Measurements from ENCODE around the gene RGMA. TPM values are rescaled to one million over a fixed set of nuclear protein-coding genes. Genes with fewer than 3 reads are reported as not detected.

Gene RGMA
- total and polyA plus RNA-seq, 2 donors (not counting 3 experiments of a cell fraction or from before 2014, with no cell fraction given) = 0.06 to 0.13 TPM

- TF ChIP-seq EZH2 (IDR thresholded peaks at IDR 0.05; ENCODE audit: borderline replicate concordance, low read depth, low read length, severe bottlenecking) (no peak), FOS (IDR thresholded peaks at IDR 0.05; ENCODE audit: borderline replicate concordance, insufficient read depth, low read length) (no peak), MYC (IDR thresholded peaks at IDR 0.05; ENCODE audit: low read depth, low read length) (no peak), CTCF (IDR thresholded peaks at IDR 0.05; ENCODE audit: extremely low read depth in 1 of 2, insufficient read depth in 1 of 2, low read depth in 1 of 2, low read length in 2 of 2) (no peak)
- Histone ChIP-seq H3K27me3 (ENCODE audit: control insufficient read depth in 2 of 2, insufficient read depth in 2 of 2, low read length in 2 of 2) (peaks cover 2 to 8% of the 10 kb centered on the region in 2 experiments), H3K9me3 (replicated peaks; ENCODE audit: control insufficient read depth, insufficient read depth, low read length) (no peaks in the 10 kb centered on the region), H3K4me1 (ENCODE audit: control insufficient read depth, extremely low read depth, insufficient read depth, low read length) (no peaks in the 10 kb centered on the region), H3K36me3 (ENCODE audit: control insufficient read depth in 2 of 2, extremely low read depth in 1 of 2, insufficient read depth in 2 of 2, low read length in 2 of 2) (no peaks in the 10 kb centered on the region), H3K27ac (ENCODE audit: insufficient read depth, low read depth, low read length) (no peak overlapping the region), H4K20me1 (replicated peaks; ENCODE audit: control insufficient read depth, extremely low read depth, insufficient read depth, low read length) (no peaks in the 10 kb centered on the region), H3K9me1 (replicated peaks; ENCODE audit: control insufficient read depth, extremely low read depth, insufficient read depth, low read length) (no peaks in the 10 kb centered on the region), H3K79me2 (ENCODE audit: control insufficient read depth, insufficient read depth, low read length) (no peaks in the 10 kb centered on the region), H2AFZ (ENCODE audit: low read depth, low read length) (no peak overlapping the region), H3K4me2 (ENCODE audit: insufficient read depth, low read length) (no peak overlapping the region), H3K4me3 (replicated peaks in 1 of 3; ENCODE audit: insufficient read depth in 1 of 3, low read depth in 1 of 3, low read length in 3 of 3) (no peak overlapping the region), H3K9ac (replicated peaks; ENCODE audit: extremely low read depth, insufficient read depth, low read length) (no peak overlapping the region)
- dilution Hi-C loops (cut with MboI; ENCODE audit: extremely low pct_ligation_motif_present, low sequenced_read_pairs) = no loop called here
- no peak for FAIRE-seq
- DNase-seq (ENCODE audit: low read depth, low spot score) = no peak
- POLR2A ChIA-PET = no interaction called here
- intact Hi-C loops (cut with micrococcal nuclease) = no loop called here
- BruUV-seq (replicated peaks) = no TSS peak
- CTCF ChIA-PET = interaction anchor here (1.5 kb wide), 1 partner anchor 21 kb away, joined by 3 read pairs; no protein-coding TSS in a partner anchor
These were observed 22.8 kb downstream of the RGMA start for GRCh38 chr15:93066224-93066681.

GRCh38 chr15:93065641-93066045 is 23.4 kb downstream of the RGMA start:
- dilution Hi-C loops (cut with MboI; ENCODE audit: extremely low pct_ligation_motif_present, low sequenced_read_pairs) (no loop called here), intact Hi-C loops (cut with micrococcal nuclease) (no loop called here)
- no peak for FAIRE-seq
- no peak for DNase-seq (ENCODE audit: low read depth, low spot score)
- Histone ChIP-seq H4K20me1 (replicated peaks; ENCODE audit: control insufficient read depth, extremely low read depth, insufficient read depth, low read length) (no peaks in the 10 kb centered on the region), H3K4me1 (ENCODE audit: control insufficient read depth, extremely low read depth, insufficient read depth, low read length) (no peaks in the 10 kb centered on the region), H3K9me1 (replicated peaks; ENCODE audit: control insufficient read depth, extremely low read depth, insufficient read depth, low read length) (no peaks in the 10 kb centered on the region), H3K9me3 (replicated peaks; ENCODE audit: control insufficient read depth, insufficient read depth, low read length) (no peaks in the 10 kb centered on the region), H2AFZ (ENCODE audit: low read depth, low read length) (no peak overlapping the region), H3K36me3 (ENCODE audit: control insufficient read depth in 2 of 2, extremely low read depth in 1 of 2, insufficient read depth in 2 of 2, low read length in 2 of 2) (no peaks in the 10 kb centered on the region), H3K4me3 (replicated peaks in 1 of 3; ENCODE audit: insufficient read depth in 1 of 3, low read depth in 1 of 3, low read length in 3 of 3) (no peak overlapping the region), H3K9ac (replicated peaks; ENCODE audit: extremely low read depth, insufficient read depth, low read length) (no peak overlapping the region), H3K4me2 (ENCODE audit: insufficient read depth, low read length) (no peak overlapping the region), H3K79me2 (ENCODE audit: control insufficient read depth, insufficient read depth, low read length) (no peaks in the 10 kb centered on the region), H3K27ac (ENCODE audit: insufficient read depth, low read depth, low read length) (no peak overlapping the region), H3K27me3 (ENCODE audit: control insufficient read depth in 2 of 2, insufficient read depth in 2 of 2, low read length in 2 of 2) (peaks cover 0 to 2% of the 10 kb centered on the region in 2 experiments)
- ChIA-PET POLR2A (no interaction called here), CTCF (interaction anchor here (1.5 kb wide), 1 partner anchor 22 kb away, joined by 3 read pairs; no protein-coding TSS in a partner anchor)
- BruUV-seq (replicated peaks) = no TSS peak
- TF ChIP-seq EZH2 (IDR thresholded peaks at IDR 0.05; ENCODE audit: borderline replicate concordance, low read depth, low read length, severe bottlenecking) (no peak), JUN (IDR thresholded peaks at IDR 0.05; ENCODE audit: borderline replicate concordance, insufficient read depth, insufficient read length, low read depth) (no peak), POLR2AphosphoS5 (IDR thresholded peaks at IDR 0.05; ENCODE audit: insufficient read depth, low read depth, low read length) (no peak), MYC (IDR thresholded peaks at IDR 0.05; ENCODE audit: low read depth, low read length) (no peak), GATA2 (IDR thresholded peaks at IDR 0.05; ENCODE audit: insufficient read depth, insufficient read length, low read depth, low read length) (no peak), CTCF (IDR thresholded peaks at IDR 0.05; ENCODE audit: extremely low read depth in 1 of 2, insufficient read depth in 1 of 2, low read depth in 1 of 2, low read length in 2 of 2) (no peak), MAX (IDR thresholded peaks at IDR 0.05; ENCODE audit: insufficient read depth, insufficient read length) (no peak), POLR2A (IDR thresholded peaks at IDR 0.05; ENCODE audit: low read depth, low read length) (no peak), FOS (IDR thresholded peaks at IDR 0.05; ENCODE audit: borderline replicate concordance, insufficient read depth, low read length) (no peak)
